ENCODE data around the gene TDRD12. TPM values are rescaled to one million over a fixed set of nuclear protein-coding genes. Genes with fewer than 3 reads are reported as not detected.
"Not testable (repeated sequence)": the region's sequence is repeated elsewhere in the genome, so short reads cannot be mapped to it uniquely, and the experiment has no call there.

TDRD12 gene
- total and polyA plus RNA-seq, 2 donors (not counting 3 experiments of a cell fraction or from before 2014, with no cell fraction given) = 0.03 to 0.09 TPM

DNA sequence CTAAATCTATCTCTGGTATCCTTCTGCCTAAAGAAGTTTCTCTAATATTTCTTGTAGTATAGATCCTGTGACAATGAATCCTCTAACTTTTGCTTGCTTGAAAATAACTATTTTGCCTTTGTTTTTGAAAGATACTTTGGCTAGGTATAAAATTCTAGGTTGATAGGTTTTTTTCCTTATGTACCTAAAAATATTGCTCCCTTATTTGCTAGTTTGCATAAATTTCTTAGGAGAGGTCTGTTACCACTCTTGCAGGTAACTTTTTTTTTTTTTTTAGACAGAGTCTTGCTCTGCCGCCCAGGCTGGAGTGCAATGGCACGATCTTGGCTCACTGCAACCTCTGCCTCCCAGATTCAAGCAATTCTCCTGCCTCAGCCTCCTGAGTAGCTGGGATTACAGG is 15.6 kb upstream of the TDRD12 start:
- H2AFZ ChIP-seq (ENCODE audit: low read depth, low read length); DNase-seq (ENCODE audit: low read depth, low spot score); H3K27me3 ChIP-seq (ENCODE audit: control insufficient read depth in 2 of 2, insufficient read depth in 2 of 2, low read length in 2 of 2); H3K9ac ChIP-seq (replicated peaks; ENCODE audit: extremely low read depth, insufficient read depth, low read length); H3K9me1 ChIP-seq (replicated peaks; ENCODE audit: control insufficient read depth, extremely low read depth, insufficient read depth, low read length); H3K4me2 ChIP-seq (ENCODE audit: insufficient read depth, low read length); BruUV-seq (replicated peaks); H4K20me1 ChIP-seq (replicated peaks; ENCODE audit: control insufficient read depth, extremely low read depth, insufficient read depth, low read length); H3K27ac ChIP-seq (ENCODE audit: insufficient read depth, low read depth, low read length); FAIRE-seq; POLR2A ChIA-PET; CTCF ChIA-PET; H3K4me1 ChIP-seq (ENCODE audit: control insufficient read depth, extremely low read depth, insufficient read depth, low read length); H3K9me3 ChIP-seq (replicated peaks; ENCODE audit: control insufficient read depth, insufficient read depth, low read length); dilution Hi-C loops (cut with MboI; ENCODE audit: extremely low pct_ligation_motif_present, low sequenced_read_pairs); H3K36me3 ChIP-seq (ENCODE audit: control insufficient read depth in 2 of 2, extremely low read depth in 1 of 2, insufficient read depth in 2 of 2, low read length in 2 of 2); intact Hi-C loops (cut with micrococcal nuclease); H3K4me3 ChIP-seq (replicated peaks in 1 of 3; ENCODE audit: insufficient read depth in 1 of 3, low read depth in 1 of 3, low read length in 3 of 3): not testable (repeated sequence)
- peaks cover 47% of the 10 kb centered on the region for H3K79me2 ChIP-seq (ENCODE audit: control insufficient read depth, insufficient read depth, low read length)

DNA sequence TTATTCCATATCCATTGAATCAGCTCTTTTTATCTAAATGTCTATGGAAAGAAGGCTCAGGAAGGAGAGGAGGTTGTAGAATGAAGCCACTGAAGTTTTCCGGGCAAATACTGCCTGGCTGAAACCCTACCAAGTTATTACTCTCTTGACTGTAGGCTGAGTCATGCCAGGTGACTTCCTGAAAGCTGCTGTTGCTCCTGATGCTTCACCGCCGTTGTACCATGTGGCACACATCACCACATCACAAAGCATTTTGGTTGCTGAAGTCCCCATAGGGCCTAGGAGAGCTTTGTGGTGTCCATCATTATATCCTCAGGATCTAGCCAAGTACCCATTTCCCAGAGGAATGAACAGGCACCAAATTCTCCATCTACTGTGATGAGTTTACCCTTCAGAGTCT is 11.1 kb upstream of the TDRD12 start:
- Histone ChIP-seq H3K4me3 (replicated peaks in 1 of 3; ENCODE audit: insufficient read depth in 1 of 3, low read depth in 1 of 3, low read length in 3 of 3) (no peak overlapping the region), H3K36me3 (ENCODE audit: control insufficient read depth in 2 of 2, extremely low read depth in 1 of 2, insufficient read depth in 2 of 2, low read length in 2 of 2) (peaks cover 0 to 4% of the 10 kb centered on the region in 2 experiments), H3K9me3 (replicated peaks; ENCODE audit: control insufficient read depth, insufficient read depth, low read length) (no peaks in the 10 kb centered on the region), H3K4me2 (ENCODE audit: insufficient read depth, low read length) (no peak overlapping the region), H3K4me1 (ENCODE audit: control insufficient read depth, extremely low read depth, insufficient read depth, low read length) (no peaks in the 10 kb centered on the region), H3K9me1 (replicated peaks; ENCODE audit: control insufficient read depth, extremely low read depth, insufficient read depth, low read length) (no peaks in the 10 kb centered on the region), H2AFZ (ENCODE audit: low read depth, low read length) (no peak overlapping the region), H4K20me1 (replicated peaks; ENCODE audit: control insufficient read depth, extremely low read depth, insufficient read depth, low read length) (no peaks in the 10 kb centered on the region), H3K9ac (replicated peaks; ENCODE audit: extremely low read depth, insufficient read depth, low read length) (no peak overlapping the region), H3K79me2 (ENCODE audit: control insufficient read depth, insufficient read depth, low read length) (peaks cover 15% of the 10 kb centered on the region), H3K27ac (ENCODE audit: insufficient read depth, low read depth, low read length) (no peak overlapping the region), H3K27me3 (ENCODE audit: control insufficient read depth in 2 of 2, insufficient read depth in 2 of 2, low read length in 2 of 2) (no peaks in the 10 kb centered on the region)
- dilution Hi-C loops (cut with MboI; ENCODE audit: extremely low pct_ligation_motif_present, low sequenced_read_pairs) (no loop called here), intact Hi-C loops (cut with micrococcal nuclease) (no loop called here)
- ChIA-PET POLR2A (no interaction called here), CTCF (interaction anchor here (1.2 kb wide), 1 partner anchor 17 kb away, joined by 3 read pairs; the partner anchor contains the start of gene NUDT19)
- FAIRE-seq = no peak
- TF ChIP-seq FOS (IDR thresholded peaks at IDR 0.05; ENCODE audit: borderline replicate concordance, insufficient read depth, low read length) (no peak), JUN (IDR thresholded peaks at IDR 0.05; ENCODE audit: borderline replicate concordance, insufficient read depth, insufficient read length, low read depth) (no peak), MYC (IDR thresholded peaks at IDR 0.05; ENCODE audit: low read depth, low read length) (no peak), POLR2AphosphoS5 (IDR thresholded peaks at IDR 0.05; ENCODE audit: insufficient read depth, low read depth, low read length) (no peak), POLR2A (IDR thresholded peaks at IDR 0.05; ENCODE audit: low read depth, low read length) (no peak), EZH2 (IDR thresholded peaks at IDR 0.05; ENCODE audit: borderline replicate concordance, low read depth, low read length, severe bottlenecking) (no peak), GATA2 (IDR thresholded peaks at IDR 0.05; ENCODE audit: insufficient read depth, insufficient read length, low read depth, low read length) (no peak)
- TF ChIP-seq, protein P1, sequence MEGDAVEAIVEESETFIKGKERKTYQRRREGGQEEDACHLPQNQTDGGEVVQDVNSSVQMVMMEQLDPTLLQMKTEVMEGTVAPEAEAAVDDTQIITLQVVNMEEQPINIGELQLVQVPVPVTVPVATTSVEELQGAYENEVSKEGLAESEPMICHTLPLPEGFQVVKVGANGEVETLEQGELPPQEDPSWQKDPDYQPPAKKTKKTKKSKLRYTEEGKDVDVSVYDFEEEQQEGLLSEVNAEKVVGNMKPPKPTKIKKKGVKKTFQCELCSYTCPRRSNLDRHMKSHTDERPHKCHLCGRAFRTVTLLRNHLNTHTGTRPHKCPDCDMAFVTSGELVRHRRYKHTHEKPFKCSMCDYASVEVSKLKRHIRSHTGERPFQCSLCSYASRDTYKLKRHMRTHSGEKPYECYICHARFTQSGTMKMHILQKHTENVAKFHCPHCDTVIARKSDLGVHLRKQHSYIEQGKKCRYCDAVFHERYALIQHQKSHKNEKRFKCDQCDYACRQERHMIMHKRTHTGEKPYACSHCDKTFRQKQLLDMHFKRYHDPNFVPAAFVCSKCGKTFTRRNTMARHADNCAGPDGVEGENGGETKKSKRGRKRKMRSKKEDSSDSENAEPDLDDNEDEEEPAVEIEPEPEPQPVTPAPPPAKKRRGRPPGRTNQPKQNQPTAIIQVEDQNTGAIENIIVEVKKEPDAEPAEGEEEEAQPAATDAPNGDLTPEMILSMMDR (IDR thresholded peaks at IDR 0.05; ENCODE audit: extremely low read depth in 1 of 2, insufficient read depth in 1 of 2, low read depth in 1 of 2, low read length in 2 of 2) = no peak
- TF ChIP-seq, protein P2, sequence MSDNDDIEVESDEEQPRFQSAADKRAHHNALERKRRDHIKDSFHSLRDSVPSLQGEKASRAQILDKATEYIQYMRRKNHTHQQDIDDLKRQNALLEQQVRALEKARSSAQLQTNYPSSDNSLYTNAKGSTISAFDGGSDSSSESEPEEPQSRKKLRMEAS (IDR thresholded peaks at IDR 0.05; ENCODE audit: insufficient read depth, insufficient read length) = no peak
- no peak for DNase-seq (ENCODE audit: low read depth, low spot score)
- BruUV-seq (replicated peaks) = no TSS peak
